AG09309 (cell line): ENCODE measurements around the gene PRKD1.

Experiments used
- DNase-seq: peaks from one replicate; pipeline ENCODE4 v3.0.0-alpha.2; 2010; ENCODE audit warnings: low read depth
- H3K4me3 ChIP-seq: 2 replicates; pipeline ENCODE4 v1.5.1; 2011; ENCODE audit warnings: mild to moderate bottlenecking, low read depth, low read length, moderate library complexity; ENCODE audit not compliant: control insufficient read depth
- CTCF ChIP-seq: IDR thresholded peaks from 2 replicates; pipeline ENCODE4 v1.5.1; 2011; ENCODE audit warnings: mild to moderate bottlenecking, low read depth, low read length, inconsistent platforms; ENCODE audit not compliant: insufficient read depth, control insufficient read depth; ENCODE audit errors: missing control alignments

PRKD1 gene

GRCh38 chr14:29799464-29800095 lies 128.1 kb downstream of the PRKD1 start:
- no peak for DNase-seq
- no peak for TF ChIP-seq CTCF
- no peak overlapping the region for H3K4me3 ChIP-seq

- TF ChIP-seq CTCF: no peak
- H3K4me3 ChIP-seq: no peak overlapping the region
- no peak for DNase-seq
Measured at GRCh38 chr14:29798811-29799210, 128.8 kb downstream of the PRKD1 start.

GRCh38 chr14:29798108-29798663 lies 129.5 kb downstream of the PRKD1 start:
- TF ChIP-seq CTCF: no peak
- H3K4me3 ChIP-seq: no peak overlapping the region

GRCh38 chr14:29796853-29797252 lies 130.8 kb downstream of the PRKD1 start:
- no peak for DNase-seq
- no peak for TF ChIP-seq CTCF
- H3K4me3 ChIP-seq: no peak overlapping the region

More at GRCh38 chr14:29798108-29798663, 129.5 kb downstream of the PRKD1 start:
- DNase-seq: no peak

GRCh38 chr14:29789475-29789874 lies 138.2 kb downstream of the PRKD1 start:
- H3K4me3 ChIP-seq: no peak overlapping the region
- no peak for TF ChIP-seq CTCF
- DNase-seq: no peak

GRCh38 chr14:29788093-29788492 lies 139.6 kb downstream of the PRKD1 start:
- no peak for TF ChIP-seq CTCF
- no peak for DNase-seq
- H3K4me3 ChIP-seq: no peak overlapping the region
